Measurements from ENCODE around the gene ZNRF2.
"Not testable (repeated sequence)": the region's sequence is repeated elsewhere in the genome, so short reads cannot be mapped to it uniquely, and the experiment has no call there.

ZNRF2 gene

GRCh38 chr7:30366606-30367005 lies 82.2 kb downstream of the ZNRF2 start:
- no peak for DNase-seq

DNA sequence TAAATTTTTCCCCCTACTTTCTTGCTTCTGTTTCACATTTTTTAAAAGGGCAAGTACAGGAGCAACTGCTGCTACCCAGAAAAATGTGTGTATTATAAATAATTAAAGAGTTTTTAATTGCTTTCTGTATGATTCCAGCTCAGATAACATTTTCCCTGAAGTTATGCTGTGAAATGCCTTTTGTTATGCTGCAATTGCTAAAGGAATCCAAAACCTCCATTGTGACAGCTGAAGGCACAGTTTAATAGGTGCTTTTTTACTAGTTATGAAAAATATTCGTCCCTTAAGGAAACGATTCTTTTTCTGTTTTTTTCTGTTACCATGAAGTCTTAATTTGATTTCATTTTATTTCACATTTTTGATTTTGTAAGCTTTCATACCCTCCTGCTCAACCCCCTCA lies 83.2 kb downstream of the ZNRF2 start:
- DNase-seq = no peak

DNA sequence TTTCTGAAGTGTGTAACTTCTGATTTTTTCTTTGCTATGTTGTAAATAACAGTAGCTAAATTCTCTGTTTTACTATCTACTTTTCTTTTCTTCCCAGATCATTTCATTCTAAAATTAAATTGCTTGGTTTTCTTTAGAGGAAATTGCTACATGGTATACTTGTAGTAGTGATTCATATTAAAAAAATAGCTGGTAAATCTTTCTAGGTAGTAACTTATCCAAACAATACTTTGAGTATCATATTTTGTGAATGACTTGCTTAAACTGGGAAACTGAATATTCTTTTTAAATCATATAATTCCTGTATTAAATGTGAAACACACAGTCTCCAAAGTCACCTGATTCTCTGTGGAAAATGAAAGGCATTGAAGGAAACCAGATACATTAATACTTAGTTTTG lies 85.5 kb downstream of the ZNRF2 start:
- DNase-seq = no peak

GRCh38 chr7:30371321-30371720 lies 86.9 kb downstream of the ZNRF2 start:
- DNase-seq = no peak

GRCh38 chr7:30378275-30378674 lies 93.9 kb downstream of the ZNRF2 start:
- DNase-seq = no peak

DNA sequence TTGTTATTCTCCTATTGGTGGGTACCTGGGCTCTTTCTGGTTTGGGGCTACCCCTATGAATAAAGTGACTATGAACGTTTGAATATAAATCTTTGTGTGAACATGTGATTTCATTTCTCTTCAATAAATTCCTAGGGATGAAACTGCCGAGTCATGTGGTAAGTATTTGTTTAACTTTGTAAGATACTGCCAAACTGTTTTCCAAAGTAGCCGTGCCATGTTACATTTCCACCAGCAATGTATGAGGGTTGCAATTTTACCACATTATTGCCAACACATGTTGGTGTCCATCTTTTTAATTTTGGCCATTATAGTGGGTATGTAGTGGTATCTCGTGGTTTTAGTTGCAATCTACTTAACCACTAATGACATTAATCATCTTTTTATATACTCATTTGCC lies 94.7 kb downstream of the ZNRF2 start:
- no peak for DNase-seq

- DNase-seq = no peak
Observed at GRCh38 chr7:30379741-30380140, 95.3 kb downstream of the ZNRF2 start.

- DNase-seq = no peak
Observed at GRCh38 chr7:30380294-30380693, 95.9 kb downstream of the ZNRF2 start.

DNA sequence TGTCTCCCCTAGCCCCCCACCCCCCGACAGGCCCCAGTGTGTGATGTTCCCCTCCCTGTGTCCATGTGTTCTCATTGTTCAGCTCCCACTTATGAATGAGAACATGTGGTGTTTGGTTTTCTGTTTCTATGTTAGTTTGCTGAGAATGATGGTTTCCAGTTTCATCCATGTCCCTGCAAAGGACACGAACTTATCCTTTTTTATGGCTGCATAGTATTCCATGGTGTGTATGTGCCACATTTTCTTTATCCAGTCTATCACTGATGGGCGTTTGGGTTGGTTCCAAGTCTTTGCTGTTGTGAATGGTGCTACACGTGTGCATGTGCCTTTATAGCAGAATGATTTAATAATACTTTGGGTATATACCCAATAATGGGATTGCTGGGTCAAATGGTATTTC lies 96.4 kb downstream of the ZNRF2 start:
- not testable (repeated sequence) for DNase-seq

DNA sequence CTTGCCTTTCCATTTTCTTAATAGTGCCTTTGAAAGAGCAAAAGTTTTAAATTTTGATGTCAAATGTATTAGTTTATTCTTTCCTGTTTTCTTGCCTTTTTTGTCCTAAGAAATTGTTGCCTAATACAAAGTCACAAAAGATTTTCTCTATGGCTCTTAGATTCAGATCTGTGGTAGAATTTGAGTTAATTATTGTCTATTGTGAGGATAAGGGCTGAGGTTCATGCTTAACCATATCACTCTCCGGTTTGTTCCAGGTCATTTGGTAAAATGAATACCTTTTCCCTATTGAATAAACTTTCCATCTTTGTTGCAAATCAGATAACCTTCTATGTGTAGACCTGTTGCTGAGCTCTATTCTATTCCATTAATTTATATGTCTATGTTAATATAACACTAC lies 98.2 kb downstream of the ZNRF2 start:
- DNase-seq = no peak

- no peak for DNase-seq
Observed at GRCh38 chr7:30389791-30390190, 105.4 kb downstream of the ZNRF2 start.

GRCh38 chr7:30390736-30391636 lies 106.6 kb downstream of the ZNRF2 start:
- DNase-seq = no peak

DNA sequence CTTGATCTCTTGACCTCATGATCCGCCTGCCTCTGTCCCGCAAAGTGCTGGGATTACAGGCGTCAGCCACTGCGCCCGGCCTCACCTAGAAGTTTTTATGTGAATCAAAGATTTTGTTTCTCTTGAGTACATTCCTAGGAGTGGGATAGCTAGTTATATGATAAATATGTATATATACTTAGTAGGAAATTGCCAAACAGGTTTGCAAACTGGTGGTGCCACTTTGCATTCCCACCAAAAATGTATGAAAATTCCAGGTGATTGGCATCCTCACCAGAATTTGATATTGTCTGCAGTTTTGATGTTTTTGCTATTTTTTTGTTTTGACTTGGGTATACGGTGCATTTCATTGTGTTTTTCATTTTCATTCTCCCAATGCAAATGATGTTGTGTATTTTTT lies 107.4 kb downstream of the ZNRF2 start:
- DNase-seq = no peak

DNA sequence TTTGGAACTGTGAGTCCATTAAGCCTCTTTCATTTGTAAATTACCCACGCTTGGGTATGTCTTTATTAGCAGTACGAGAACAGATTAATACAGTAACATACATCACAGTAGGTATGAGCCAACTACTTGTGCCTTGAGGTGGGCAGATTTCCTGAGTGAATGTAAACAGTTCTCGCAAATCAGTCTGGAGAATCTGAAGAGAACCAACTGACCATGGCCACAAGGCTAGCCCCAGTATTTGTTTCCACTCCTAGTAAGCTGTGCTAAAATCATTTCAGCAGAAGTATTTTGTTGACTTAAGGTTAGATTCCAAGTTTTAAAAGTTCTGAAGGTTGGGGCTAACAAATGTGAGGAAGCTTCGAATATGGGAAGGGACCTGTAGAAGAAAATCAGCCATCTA lies 111.3 kb downstream of the ZNRF2 start:
- no peak for DNase-seq

DNA sequence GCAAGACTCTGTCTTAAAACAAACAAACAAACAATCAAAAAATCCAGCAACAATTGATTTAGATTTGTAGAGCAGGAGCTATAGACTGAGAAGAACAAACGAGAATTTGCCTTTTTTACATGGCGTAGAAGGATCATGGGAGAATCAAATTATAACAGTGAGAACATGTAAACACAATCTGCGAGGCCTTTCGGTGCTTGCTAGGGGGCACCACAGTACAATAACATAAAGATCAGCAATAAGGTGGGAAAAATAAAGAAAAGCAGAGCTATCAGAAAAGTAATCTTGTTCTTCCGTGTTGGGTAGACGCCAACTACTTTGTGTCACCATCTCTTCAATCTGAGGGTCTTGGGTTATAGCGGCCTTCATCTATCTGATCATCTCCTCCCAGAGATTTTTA lies 112.0 kb downstream of the ZNRF2 start:
- no peak for DNase-seq

GRCh38 chr7:30403477-30403876 lies 119.1 kb downstream of the ZNRF2 start:
- no peak for DNase-seq

DNA sequence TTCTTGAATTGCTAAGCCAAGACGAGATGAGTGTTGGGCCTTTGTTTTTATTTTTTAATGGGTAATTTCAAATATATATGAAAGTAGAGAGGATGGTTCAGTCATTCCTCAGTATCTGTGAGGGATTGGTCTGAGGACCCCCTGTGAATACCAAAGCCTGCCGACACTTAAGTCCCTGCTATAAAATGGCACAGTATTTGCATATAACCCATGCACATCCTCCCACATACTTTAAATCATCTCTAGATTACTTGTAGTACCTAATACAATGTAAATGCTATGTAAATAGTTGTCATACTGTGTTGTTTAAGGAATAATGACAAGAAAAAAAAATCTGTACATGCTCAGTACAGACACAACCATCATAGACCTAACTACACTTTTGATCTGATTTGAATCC lies 120.8 kb downstream of the ZNRF2 start:
- DNase-seq = no peak

DNA sequence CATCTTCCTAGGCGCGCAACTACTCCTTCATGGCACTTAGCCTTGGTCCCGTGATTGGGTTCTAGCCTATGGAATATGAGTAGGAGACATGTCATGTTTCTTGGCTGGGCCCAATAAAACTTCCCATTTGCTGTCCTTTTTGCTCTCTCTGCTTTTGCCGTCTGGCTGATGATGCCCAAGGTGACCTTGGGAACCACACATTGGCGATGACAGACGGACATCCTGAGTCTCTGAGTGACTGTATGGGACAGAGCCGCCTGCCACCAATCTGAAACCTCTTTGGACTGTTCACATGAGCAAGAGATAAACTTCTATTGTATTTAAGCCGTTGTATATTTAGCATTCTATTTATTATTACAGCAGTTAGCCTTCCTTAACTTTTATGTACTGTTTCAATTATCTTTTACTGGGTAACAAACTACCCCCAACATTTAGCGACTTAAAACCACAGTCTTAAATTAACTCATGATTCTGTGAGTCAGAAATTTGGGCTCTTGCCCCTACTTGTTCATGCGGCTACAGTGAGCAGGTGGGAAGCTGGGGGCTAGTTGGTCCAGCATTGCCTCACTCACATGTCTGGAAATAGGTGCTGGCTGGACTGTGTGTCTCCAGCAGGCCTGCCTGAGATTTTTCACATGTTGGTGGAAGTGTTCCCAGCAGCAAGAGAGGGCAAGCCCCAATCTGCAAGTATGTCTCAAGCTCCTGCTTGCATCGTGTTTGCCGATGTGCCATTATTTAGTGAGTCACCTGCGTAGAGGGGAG lies 122.4 kb downstream of the ZNRF2 start:
- DNase-seq = no peak

- no peak for DNase-seq
Observed at GRCh38 chr7:30411173-30411572, 126.8 kb downstream of the ZNRF2 start.

GRCh38 chr7:30411897-30412296 lies 127.5 kb downstream of the ZNRF2 start:
- no peak for DNase-seq

GRCh38 chr7:30412782-30413504 lies 128.5 kb downstream of the ZNRF2 start:
- no peak for DNase-seq

DNA sequence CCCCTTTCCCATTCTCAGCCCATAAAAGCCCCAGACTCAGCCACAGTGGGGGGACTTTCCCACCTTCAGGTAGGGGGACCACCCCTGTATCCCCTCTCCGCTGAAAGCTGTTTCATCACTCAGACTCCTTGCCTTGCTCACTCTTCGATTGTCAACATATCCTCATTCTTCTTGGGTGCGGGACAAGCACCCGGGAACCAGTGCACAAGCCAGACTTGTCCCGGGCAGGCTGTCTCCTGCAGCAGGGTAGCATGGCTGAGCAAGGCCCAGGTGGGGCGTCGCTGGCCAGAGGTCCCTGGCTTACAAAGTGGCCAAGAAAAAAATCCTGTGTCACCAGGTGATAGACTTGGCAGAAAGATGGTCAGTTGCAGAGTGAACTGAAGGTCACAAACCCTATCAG lies 129.5 kb downstream of the ZNRF2 start:
- no peak for DNase-seq

All from activated T-cell treated with anti-CD3 and anti-CD28 coated beads, Interleukin-2, amount 50 U/mL, for 1 hour (primary cell).